ENCODE data around the gene TTI1.
"Not testable (repeated sequence)": the region's sequence is repeated elsewhere in the genome, so short reads cannot be mapped to it uniquely, and the experiment has no call there.

Gene TTI1

GRCh38 chr20:38052870-38053269 is 19.6 kb upstream of the TTI1 start:
- no peak for DNase-seq

- no peak for DNase-seq
These were observed 17.4 kb upstream of the TTI1 start for GRCh38 chr20:38050686-38051085.

DNA sequence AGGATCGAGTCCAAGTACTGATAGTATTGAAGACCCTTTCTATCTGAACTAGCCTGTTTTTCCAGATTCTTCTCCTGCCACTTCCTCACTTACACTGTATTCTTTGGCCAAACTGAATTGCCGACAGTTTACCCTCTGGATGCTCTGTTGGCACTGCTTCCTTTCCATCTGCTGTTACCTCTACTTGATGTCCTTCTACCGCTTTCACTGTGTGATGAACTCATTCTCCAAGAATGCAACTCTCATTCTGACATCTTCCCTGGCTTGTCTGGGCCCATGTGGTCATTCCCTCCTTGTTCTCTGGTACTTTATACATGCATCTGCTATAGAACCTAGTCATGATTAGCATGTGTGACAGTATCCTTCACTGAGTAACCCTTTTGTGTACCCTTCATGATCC is 16.5 kb upstream of the TTI1 start:
- DNase-seq = no peak

- DNase-seq = no peak
These were observed 13.3 kb upstream of the TTI1 start for GRCh38 chr20:38046572-38046971.

DNA sequence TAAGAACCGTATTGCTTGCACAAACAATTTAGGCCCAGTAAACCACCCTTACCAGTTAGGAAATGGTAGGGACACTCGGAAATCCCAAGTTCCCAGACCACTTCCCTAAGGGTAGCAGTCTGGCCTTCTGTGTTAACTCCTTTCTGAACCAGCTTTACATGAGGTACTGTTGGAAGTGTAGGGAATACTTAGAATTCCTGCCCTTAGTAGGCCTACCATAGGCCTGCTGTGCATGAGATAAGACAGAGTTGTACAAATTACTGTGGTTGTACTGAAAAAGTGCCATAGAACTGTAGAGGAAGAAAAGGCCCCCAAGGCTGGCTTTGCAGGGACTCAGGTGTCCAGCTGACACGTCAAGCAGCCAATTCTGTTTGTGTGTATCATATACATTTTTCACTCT is 11.4 kb upstream of the TTI1 start:
- no peak for DNase-seq

DNA sequence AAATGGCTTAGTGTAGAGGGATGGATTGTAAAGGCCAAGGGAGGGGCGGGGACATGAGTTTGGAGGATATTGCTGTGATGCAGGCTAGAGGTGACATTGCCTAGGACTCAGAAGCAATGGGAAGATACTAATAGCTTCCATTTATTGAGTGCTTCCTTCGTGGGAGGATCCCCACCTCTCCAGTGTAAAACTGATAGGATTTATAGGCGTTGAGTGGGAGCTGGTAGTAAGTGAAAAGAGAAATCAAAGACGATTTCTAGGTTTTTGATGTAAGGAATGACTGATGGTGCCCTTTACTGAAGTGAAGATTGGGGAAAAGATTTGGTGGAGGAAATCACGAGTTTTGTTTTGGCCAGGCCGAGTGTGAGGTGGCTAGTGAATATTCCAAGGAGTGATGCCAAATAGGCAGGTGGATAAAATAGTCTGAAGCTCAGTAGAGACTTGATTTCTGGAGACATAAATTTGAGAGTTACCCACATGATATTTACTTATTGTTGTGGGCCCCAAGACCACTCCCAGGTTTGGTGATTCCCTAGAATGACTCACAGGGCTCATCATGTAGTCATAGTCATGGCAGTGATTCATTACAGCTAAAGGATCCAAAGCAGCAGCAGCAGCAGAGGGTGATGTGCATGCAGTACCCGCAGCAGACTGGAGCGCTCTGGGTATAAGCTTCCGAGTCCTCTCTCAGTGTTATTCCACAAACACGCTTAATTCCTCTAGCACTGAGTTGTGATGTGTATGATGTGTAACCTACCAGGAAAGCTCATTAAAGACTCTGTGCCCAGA is 10.4 kb upstream of the TTI1 start:
- DNase-seq = no peak

GRCh38 chr20:38040276-38040675 is 7.0 kb upstream of the TTI1 start:
- DNase-seq = no peak

- DNase-seq = no peak
These were observed 3.1 kb upstream of the TTI1 start for GRCh38 chr20:38036366-38036765.

DNA sequence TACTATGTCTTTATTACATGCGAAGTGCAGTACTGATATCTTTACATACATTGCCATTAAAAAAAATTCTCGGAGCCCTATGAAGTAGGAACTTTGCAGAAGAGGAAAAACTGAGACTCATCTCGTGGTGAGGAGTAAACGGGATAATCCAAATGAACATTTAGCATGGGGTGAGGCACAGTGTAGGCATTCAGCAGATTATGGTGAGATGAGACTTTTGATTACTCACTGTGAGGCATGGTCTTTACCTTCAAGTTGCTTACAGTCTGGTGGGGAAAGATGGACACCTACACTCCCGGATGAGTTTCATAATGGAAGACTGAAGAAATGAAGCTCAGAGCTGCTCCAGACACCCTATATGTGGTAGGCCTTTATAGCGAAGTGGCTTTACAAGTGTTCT is 1.7 kb upstream of the TTI1 start:
- DNase-seq = no peak

DNA sequence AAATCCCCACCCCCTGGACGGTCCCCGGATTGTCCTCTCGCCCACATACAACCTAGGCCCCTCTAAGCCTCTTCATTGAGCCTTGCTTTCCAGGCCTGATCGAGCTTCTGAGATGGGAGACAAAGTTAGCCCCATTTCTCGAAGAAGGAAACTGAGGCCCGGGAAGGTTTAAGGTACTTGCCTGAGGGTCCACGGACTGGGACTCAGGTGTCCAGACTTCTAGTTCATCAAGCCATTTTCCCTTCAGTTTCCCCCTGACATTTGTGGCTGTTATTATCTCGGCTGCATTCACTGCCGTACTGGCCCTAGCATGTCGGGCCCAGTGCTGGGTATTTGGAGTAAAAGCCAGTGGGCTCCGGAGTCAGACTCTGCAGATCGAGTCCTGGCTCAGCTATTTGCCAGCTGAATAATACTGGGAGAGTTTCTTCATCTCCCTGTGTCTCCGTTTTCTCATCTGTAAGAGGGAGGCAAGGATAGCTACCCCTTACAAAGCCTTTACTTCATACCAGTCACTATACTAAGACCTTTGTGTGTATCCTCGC is 923 bp upstream of the TTI1 start:
- DNase-seq = no peak

GRCh38 chr20:38032585-38033329 is 499 bp downstream of the TTI1 start:
- peak; percentile 68 to 75 for DNase-seq

- DNase-seq = no peak
These were observed 1.3 kb downstream of the TTI1 start for GRCh38 chr20:38031957-38032356.

DNA sequence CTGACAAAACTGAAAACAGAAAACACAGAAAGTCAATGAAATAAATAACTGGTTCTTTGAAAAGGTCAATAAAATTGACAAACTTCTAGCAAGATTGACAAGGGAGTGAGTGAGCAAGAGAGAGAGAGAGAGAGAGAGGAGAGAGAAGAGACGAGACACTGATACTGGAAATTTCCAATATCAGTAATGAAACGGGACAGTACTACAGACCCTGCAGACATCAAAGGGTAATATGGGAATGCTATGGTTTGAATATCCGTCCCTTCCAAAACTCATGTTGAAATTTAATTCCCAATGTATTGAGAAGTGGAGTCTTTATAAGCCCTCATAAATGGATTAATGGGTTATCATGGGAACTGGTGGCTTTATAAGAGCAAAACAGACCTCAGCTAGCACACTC is 3.8 kb downstream of the TTI1 start:
- no peak for DNase-seq

DNA sequence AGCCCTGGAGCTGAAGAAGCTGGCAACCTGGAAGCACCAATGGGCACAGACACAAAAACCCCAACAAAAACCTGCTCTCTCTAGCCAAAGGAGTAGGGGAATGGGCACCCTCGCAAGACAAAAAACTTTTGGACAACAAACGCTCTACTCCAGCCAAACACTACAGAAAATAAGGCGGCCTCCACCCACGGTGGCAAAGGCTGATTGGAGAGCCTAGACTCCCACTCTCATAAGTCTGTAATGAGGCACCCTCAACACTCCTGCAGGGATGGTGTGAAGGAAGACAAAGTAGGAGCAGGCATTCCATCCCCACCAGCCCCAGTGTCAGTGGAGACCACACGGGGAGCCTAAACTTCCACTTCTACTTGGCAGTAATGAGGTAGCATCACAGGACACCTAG is 8.8 kb downstream of the TTI1 start:
- no peak for DNase-seq

GRCh38 chr20:38023181-38024001 is 9.9 kb downstream of the TTI1 start:
- no peak for DNase-seq

DNA sequence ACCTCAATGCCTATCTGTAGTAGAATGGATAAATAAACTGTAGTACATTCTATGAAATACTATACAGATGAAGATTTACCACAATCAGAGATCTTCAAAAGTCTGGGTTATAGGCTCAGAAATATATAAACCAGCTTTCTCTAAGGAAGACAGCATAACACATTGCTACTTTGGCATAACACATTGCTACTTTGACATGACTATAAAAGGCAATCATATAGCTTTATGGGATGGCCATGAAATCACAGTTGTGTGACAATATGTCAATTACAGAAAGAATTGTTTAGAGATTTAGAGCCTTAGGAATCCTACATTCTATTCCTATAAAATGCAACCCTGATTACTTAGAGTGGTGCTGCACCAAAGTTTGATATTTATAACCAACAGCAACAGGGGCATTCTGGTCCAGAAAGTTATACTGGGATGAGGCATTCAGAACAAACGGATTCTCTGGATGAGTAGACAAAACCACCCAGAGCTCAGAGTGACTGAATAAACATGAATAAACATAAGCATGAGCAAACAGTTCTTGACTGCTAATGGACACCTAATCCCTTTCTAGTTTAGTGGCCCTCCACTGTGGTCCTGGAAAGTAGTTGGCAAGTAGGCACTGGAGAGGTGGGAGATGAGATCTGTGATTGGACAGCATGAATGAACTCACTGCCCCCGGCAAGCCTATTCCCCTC is 12.0 kb downstream of the TTI1 start:
- no peak for DNase-seq

GRCh38 chr20:38018385-38018784 is 14.9 kb downstream of the TTI1 start:
- no peak for DNase-seq

DNA sequence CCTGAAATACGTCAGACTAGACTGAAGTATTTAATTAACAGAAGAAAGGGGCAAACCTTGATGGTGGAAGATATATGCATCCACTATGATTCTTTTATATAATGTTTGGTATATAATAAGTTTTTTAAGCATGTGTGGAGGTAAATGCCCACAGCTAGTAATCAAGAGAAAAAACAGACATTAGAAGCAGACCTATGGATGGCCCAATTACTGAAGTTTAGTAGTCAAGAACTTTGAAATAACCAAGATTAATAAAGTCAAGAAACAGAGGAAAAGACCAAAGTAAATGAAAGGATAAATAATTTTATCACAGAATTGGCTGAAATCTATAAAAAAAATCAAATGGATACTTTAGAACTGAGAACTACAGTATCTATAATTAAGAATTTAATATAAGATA is 15.3 kb downstream of the TTI1 start:
- no peak for DNase-seq

DNA sequence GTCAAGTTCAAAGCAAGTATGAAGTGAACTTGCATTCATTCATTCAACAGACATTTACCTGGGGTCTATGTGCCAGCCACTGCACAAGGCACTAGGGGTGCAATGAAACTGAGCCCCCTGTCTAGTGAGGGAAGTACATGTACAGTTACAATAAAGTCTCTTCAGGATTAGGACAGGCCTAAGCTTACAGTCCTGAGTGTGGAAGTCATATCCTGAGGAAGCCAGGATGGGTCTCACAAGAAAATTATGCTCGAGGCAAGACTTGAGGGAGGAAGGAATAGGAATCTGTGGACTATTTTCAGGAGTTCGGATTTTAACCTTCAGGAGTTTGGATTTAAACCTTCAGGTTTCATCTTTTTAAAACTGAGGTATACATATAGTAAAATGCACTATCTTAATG is 19.4 kb downstream of the TTI1 start:
- DNase-seq = no peak

DNA sequence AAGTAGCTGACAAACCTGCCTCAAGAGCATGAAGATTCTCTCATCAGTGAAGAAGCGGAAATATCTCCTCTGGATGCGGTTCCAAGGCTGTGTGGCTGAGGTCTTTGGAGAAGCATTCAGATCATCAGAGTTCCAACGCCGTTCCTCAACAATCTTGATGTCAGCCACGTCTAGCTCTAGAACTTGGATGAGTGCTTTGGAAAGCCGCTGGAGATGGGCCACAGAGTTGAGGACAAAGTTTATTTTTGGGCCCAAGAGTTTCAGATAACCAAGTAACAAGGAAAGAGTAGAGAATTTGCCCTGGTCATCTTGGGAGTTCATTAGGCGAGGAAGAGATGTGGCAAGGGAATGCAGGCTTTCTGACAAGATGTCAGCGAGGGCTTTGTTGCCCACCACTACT is 20.9 kb downstream of the TTI1 start:
- no peak for DNase-seq

GRCh38 chr20:38011696-38012095 is 21.6 kb downstream of the TTI1 start:
- DNase-seq = no peak

DNA sequence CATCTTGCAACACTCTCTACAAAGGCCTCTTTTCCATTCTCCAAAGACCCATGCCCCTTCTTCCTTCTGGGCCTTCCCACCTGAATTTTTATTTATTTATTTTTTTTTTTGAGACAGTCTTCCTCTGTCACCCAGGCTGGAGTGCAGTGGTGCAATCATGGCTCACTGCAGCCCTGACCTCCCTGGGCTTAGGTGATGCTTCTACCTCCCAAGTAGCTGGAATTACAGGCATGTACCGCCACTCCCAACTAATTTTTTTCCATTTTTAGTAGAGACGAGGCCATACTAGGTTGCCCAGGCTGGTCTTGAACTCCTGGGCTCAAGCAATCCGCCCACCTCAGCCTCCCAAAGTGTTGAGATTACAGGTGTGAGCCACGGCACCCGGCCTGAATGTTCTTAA is 23.8 kb downstream of the TTI1 start:
- DNase-seq = not testable (repeated sequence)

Measured in CD4-positive, alpha-beta T cell treated with Interferon alpha-2 for 1 hour (primary cell).